Middle frontal gyrus (tissue), 1 donor: Measurements from ENCODE around the gene ULK4.
"Not testable (repeated sequence)": the region's sequence is repeated elsewhere in the genome, so short reads cannot be mapped to it uniquely, and the experiment has no call there.

Experiments used
- DNase-seq: peaks from one replicate; pipeline ENCODE4 v3.0.0-alpha.2; 2015; ENCODE audit warnings: low spot score; ENCODE audit errors: extremely low spot score

ULK4 gene

GRCh38 chr3:41768363-41768762 is 193.5 kb downstream of the ULK4 start:
- no peak for DNase-seq

- DNase-seq = not testable (repeated sequence)
Observed at GRCh38 chr3:41762867-41763266, 199.0 kb downstream of the ULK4 start.

GRCh38 chr3:41753651-41754050 is 208.3 kb downstream of the ULK4 start:
- DNase-seq = no peak

- no peak for DNase-seq
Observed at GRCh38 chr3:41751597-41751996, 210.3 kb downstream of the ULK4 start.

GRCh38 chr3:41749988-41750387 is 211.9 kb downstream of the ULK4 start:
- no peak for DNase-seq

- no peak for DNase-seq
Observed at GRCh38 chr3:41746215-41746614, 215.7 kb downstream of the ULK4 start.

- no peak for DNase-seq
Observed at GRCh38 chr3:41742121-41742520, 219.8 kb downstream of the ULK4 start.

- no peak for DNase-seq
Observed at GRCh38 chr3:41740374-41740886, 221.5 kb downstream of the ULK4 start.

- no peak for DNase-seq
Observed at GRCh38 chr3:41726891-41727290, 235.0 kb downstream of the ULK4 start.

- no peak for DNase-seq
Observed at GRCh38 chr3:41717641-41718040, 244.3 kb downstream of the ULK4 start.

- DNase-seq = no peak
Observed at GRCh38 chr3:41716471-41716870, 245.4 kb downstream of the ULK4 start.

- no peak for DNase-seq
Observed at GRCh38 chr3:41715376-41715775, 246.5 kb downstream of the ULK4 start.

GRCh38 chr3:41711651-41712050 is 250.3 kb downstream of the ULK4 start:
- no peak for DNase-seq

GRCh38 chr3:41710646-41711388 is 251.1 kb downstream of the ULK4 start:
- no peak for DNase-seq

GRCh38 chr3:41709213-41709612 is 252.7 kb downstream of the ULK4 start:
- DNase-seq = not testable (repeated sequence)

GRCh38 chr3:41708176-41708575 is 253.7 kb downstream of the ULK4 start:
- no peak for DNase-seq

GRCh38 chr3:41705893-41706292 is 256.0 kb downstream of the ULK4 start:
- DNase-seq = no peak

- DNase-seq = no peak
Observed at GRCh38 chr3:41701191-41701698, 260.7 kb downstream of the ULK4 start.

GRCh38 chr3:41700155-41700554 is 261.7 kb downstream of the ULK4 start:
- DNase-seq = no peak

GRCh38 chr3:41698898-41699297 is 263.0 kb downstream of the ULK4 start:
- DNase-seq = no peak

- no peak for DNase-seq
Observed at GRCh38 chr3:41697702-41698101, 264.2 kb downstream of the ULK4 start.

- DNase-seq = not testable (repeated sequence)
Observed at GRCh38 chr3:41695806-41696205, 266.1 kb downstream of the ULK4 start.

- no peak for DNase-seq
Observed at GRCh38 chr3:41693799-41694198, 268.1 kb downstream of the ULK4 start.
